GM12874 (cell line): Measurements from ENCODE around the gene SREK1.

Experiments used
- TF ChIP-seq, protein P1 (sequence below): IDR thresholded peaks from 2 replicates; pipeline ENCODE4 v1.5.1; 2011; ENCODE audit warnings: low read depth, mild to moderate bottlenecking, control low read depth, low read length, moderate library complexity; ENCODE audit not compliant: insufficient read depth

SREK1 gene

GRCh38 chr5:66134407-66134861 lies 9.7 kb upstream of the SREK1 start:
- TF ChIP-seq, protein P1, sequence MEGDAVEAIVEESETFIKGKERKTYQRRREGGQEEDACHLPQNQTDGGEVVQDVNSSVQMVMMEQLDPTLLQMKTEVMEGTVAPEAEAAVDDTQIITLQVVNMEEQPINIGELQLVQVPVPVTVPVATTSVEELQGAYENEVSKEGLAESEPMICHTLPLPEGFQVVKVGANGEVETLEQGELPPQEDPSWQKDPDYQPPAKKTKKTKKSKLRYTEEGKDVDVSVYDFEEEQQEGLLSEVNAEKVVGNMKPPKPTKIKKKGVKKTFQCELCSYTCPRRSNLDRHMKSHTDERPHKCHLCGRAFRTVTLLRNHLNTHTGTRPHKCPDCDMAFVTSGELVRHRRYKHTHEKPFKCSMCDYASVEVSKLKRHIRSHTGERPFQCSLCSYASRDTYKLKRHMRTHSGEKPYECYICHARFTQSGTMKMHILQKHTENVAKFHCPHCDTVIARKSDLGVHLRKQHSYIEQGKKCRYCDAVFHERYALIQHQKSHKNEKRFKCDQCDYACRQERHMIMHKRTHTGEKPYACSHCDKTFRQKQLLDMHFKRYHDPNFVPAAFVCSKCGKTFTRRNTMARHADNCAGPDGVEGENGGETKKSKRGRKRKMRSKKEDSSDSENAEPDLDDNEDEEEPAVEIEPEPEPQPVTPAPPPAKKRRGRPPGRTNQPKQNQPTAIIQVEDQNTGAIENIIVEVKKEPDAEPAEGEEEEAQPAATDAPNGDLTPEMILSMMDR: no peak

GRCh38 chr5:66136053-66136452 lies 8.0 kb upstream of the SREK1 start:
- TF ChIP-seq, protein P1: no peak

DNA sequence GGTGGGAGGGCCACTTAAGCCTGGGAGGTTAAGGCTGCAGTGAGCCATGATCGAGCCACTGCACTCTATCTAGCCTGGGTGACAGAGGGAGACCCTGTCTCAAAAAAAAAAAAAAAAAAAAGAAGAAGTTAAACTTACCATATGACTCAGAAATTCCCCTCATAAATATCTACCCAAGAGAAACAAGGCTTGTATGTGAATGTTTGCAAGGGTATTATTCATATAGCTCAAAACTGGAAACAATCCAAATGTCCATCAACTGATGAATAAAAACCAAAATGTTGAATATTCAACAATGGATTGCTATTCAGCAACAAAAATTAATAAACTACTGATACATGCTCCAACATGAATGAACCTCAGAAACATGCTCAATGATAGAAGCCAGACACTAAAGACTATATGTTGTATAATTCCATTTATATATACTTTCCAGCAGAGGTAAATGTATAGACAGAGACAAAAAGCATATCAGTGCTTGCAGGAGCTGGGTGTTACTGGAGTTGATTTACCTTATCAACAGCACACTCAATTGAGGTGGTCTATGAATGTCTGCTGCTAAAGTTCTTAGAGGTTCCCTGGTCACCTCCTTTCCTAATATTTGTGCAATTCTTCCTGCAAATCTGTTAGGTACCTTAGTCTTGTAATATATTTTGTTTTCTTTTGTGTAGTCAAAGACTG lies 5.3 kb upstream of the SREK1 start:
- TF ChIP-seq, protein P1: no peak

- TF ChIP-seq, protein P1: no peak
Measured at GRCh38 chr5:66139318-66139712, 4.8 kb upstream of the SREK1 start.

- TF ChIP-seq, protein P1: no peak
Measured at GRCh38 chr5:66142417-66142816, 1.7 kb upstream of the SREK1 start.

- TF ChIP-seq, protein P1: no peak
Measured at GRCh38 chr5:66143473-66144073, 527 bp upstream of the SREK1 start.

DNA sequence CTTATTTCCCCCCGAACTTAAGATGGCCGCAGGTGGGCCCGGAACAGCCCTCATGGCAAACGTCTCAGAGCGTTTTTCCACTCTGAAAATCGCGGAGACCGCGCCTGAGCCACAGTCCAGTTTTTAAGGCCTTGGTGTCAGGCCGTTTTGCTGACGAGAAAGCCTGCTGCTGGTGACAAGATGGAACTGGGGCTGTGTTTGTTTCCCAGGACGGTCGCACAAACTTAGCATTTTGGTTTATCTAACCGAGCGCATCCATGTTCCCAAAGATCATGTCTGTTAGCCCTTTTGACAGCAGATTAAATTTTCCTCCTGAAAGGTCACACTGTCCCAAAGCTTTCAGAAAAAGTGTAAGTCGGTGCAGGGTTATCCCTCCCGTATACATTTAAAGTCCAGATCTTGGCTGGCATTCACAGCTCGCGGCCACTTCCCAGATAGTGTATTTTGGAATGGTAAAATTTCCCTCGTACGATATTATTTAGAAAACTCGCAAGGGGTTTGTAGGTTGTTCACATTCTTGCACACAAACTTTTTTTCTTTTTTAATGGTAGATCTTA lies 812 bp downstream of the SREK1 start:
- TF ChIP-seq, protein P1: no peak
